Upper lobe of left lung (tissue), 6 donors: ENCODE data around the gene MAGEB2. TPM values are rescaled to one million over a fixed set of nuclear protein-coding genes. Genes with fewer than 3 reads are reported as not detected.

Experiments used
- ATAC-seq, 2 donors: fragments of 200-7000 bp; cut with Tn5 transposase; one replicate each; pipeline ENCODE4 v1.9.1; 2022; ENCODE audit warnings: mild to moderate bottlenecking in 2 of 2, moderate library complexity in 2 of 2; ENCODE audit not compliant: low FRiP score in 2 of 2
- DNase-seq, 2 donors: peaks; one replicate each; pipeline ENCODE4 v3.0.0-alpha.2; 2019 to 2020
- H3K27ac ChIP-seq, 4 donors: fragments of 200-600 bp; sonication (generic); one replicate each; pipeline ENCODE4 v1.5.1; 2016 to 2019
- H3K27me3 ChIP-seq, 4 donors: fragments of 200-600 bp; sonication (generic); one replicate each; pipeline ENCODE4 v1.5.1; 2017 to 2019
- H3K36me3 ChIP-seq, 4 donors: fragments of 200-600 bp; sonication (generic); one replicate each; pipeline ENCODE4 v1.5.1; 2016 to 2019
- H3K4me1 ChIP-seq, 4 donors: fragments of 200-600 bp; sonication (generic); one replicate each; pipeline ENCODE4 v1.5.1; 2018 to 2019
- H3K4me3 ChIP-seq, 4 donors: fragments of 200-600 bp; sonication (generic); one replicate each; pipeline ENCODE4 v1.5.1; 2017 to 2019; ENCODE audit warnings: mild to moderate bottlenecking in 2 of 4, moderate library complexity in 1 of 4
- H3K9me3 ChIP-seq, 4 donors: fragments of 200-600 bp; sonication (generic); one replicate each; pipeline ENCODE4 v1.5.1; 2018 to 2019
- CTCF ChIP-seq, 6 experiments: fragments of 450-650 bp in 4 of 6; fragments of 200-600 bp in 2 of 6; sonication (generic) in 2 of 6; IDR thresholded peaks; one replicate each; pipeline ENCODE4 v1.5.1; 2016 to 2019; ENCODE audit warnings: antibody characterized with exemption in 6 of 6
- EP300 ChIP-seq, 4 donors: sonication (generic); formaldehyde crosslinking; IDR thresholded peaks; one replicate each; pipeline ENCODE4 v1.5.1; 2017; ENCODE audit warnings: antibody characterized with exemption in 4 of 4, control low read depth in 2 of 4
- POLR2A ChIP-seq, 4 donors: fragments of 450-650 bp; IDR thresholded peaks; one replicate each; pipeline ENCODE4 v1.5.1; 2016 to 2017; ENCODE audit warnings: antibody characterized with exemption in 4 of 4, mild to moderate bottlenecking in 2 of 4
- POLR2AphosphoS5 ChIP-seq, 2 donors: sonication (generic); formaldehyde crosslinking; IDR thresholded peaks; one replicate each; pipeline ENCODE4 v1.5.1; 2017; ENCODE audit warnings: antibody characterized with exemption in 2 of 2
- WGBS, 2 donors: methylation state at CpG; one replicate each; pipeline ENCODE4 v1.1.5; 2017 to 2018; 5-methylcytosine and 5-hydroxymethylcytosine counted together
- total RNA-seq, 6 donors: library from RNA; depleted of rRNA in 4 of 6; stranded (reverse); fragments of >200 nt in 4 of 6; gene quantifications; one replicate each; pipeline versions ENCODE4 v1.1.0 to v1.2.1, GENCODE V29; 2016 to 2021
- donor health status: DM: no; HTN: no; CAD: no; lungs with moderate emphysema.
- donor health status: DM: no; HTN: yes; CAD: no; lungs with severe emphysema.

MAGEB2 gene
- total RNA-seq, 6 donors from 2014 or later: not detected

GRCh38 chrX:30262763-30263162 is 47.4 kb downstream of the MAGEB2 start:
- no peak for DNase-seq
- Histone ChIP-seq H3K27me3 (no peaks in the 10 kb centered on the region), H3K4me3 (no peak overlapping the region), H3K4me1 (no peaks in the 10 kb centered on the region), H3K36me3 (no peaks in the 10 kb centered on the region), H3K9me3 (no peaks in the 10 kb centered on the region), H3K27ac (no peak overlapping the region)
- ATAC-seq: no peak
- 66 to 77% methylated on average over 1 of the region's 1 CpG for WGBS, 2 donors
- TF ChIP-seq CTCF (IDR thresholded peaks at IDR 0.05) (no peak), POLR2AphosphoS5 (IDR thresholded peaks at IDR 0.05) (no peak), POLR2A (IDR thresholded peaks at IDR 0.05) (no peak), EP300 (IDR thresholded peaks at IDR 0.05) (no peak)

Other genes with a start within 250 kb of the MAGEB2 start
- not detected for gene MAGEB3, start 15.1 kb downstream of the MAGEB2 start, total RNA-seq
- gene MAGEB4, start 26.4 kb downstream of the MAGEB2 start, total RNA-seq: not detected
- not detected for gene MAGEB1, start 31.6 kb downstream of the MAGEB2 start, total RNA-seq
- not detected for gene NR0B1, start 93.8 kb downstream of the MAGEB2 start, total RNA-seq